Measurements from ENCODE around the gene BICD1. TPM values are rescaled to one million over a fixed set of nuclear protein-coding genes. Genes with fewer than 3 reads are reported as not detected.
A peak's percentile ranks its signal among the peaks of the same experiment; 100 is the strongest.

The BICD1 gene
- total RNA-seq, 1 donor from 2014 or later, result 49.5 TPM

GRCh38 chr12:32260696-32261095, 154.0 kb downstream of the BICD1 start:
- Mint-ChIP-seq H3K4me3 (no peak overlapping the region), H3K4me1 (peaks cover 22% of the 10 kb centered on the region), H3K27me3 (ENCODE audit: low read depth) (no peaks in the 10 kb centered on the region), H3K36me3 (ENCODE audit: low read depth) (peaks cover 12% of the 10 kb centered on the region), H3K27ac (ENCODE audit: unreplicated experiment) (no peak overlapping the region), H3K9me3 (peaks cover 4% of the 10 kb centered on the region)
- no peak for DNase-seq (ENCODE audit: low read depth, low spot score)
- no peak for TF ChIP-seq CTCF (conservative IDR thresholded peaks at IDR 0.05)

- H3K4me3 Mint-ChIP-seq, result no peak overlapping the region
- no peak overlapping the region for H3K27ac Mint-ChIP-seq (ENCODE audit: unreplicated experiment)
- H3K27me3 Mint-ChIP-seq (ENCODE audit: low read depth), result no peaks in the 10 kb centered on the region
- H3K9me3 Mint-ChIP-seq, result peaks cover 4% of the 10 kb centered on the region
- DNase-seq (ENCODE audit: low read depth, low spot score), result no peak
- TF ChIP-seq CTCF (conservative IDR thresholded peaks at IDR 0.05), result peak; percentile 36
- peaks cover 12% of the 10 kb centered on the region for H3K36me3 Mint-ChIP-seq (ENCODE audit: low read depth)
- peaks cover 26% of the 10 kb centered on the region for H3K4me1 Mint-ChIP-seq
Measured at GRCh38 chr12:32261638-32262037, 155.0 kb downstream of the BICD1 start.

- H3K4me1 Mint-ChIP-seq, result peaks cover 34% of the 10 kb centered on the region
- no peak overlapping the region for H3K4me3 Mint-ChIP-seq
- TF ChIP-seq CTCF (conservative IDR thresholded peaks at IDR 0.05), result no peak
- DNase-seq (ENCODE audit: low read depth, low spot score), result no peak
- no peaks in the 10 kb centered on the region for H3K9me3 Mint-ChIP-seq
- H3K27me3 Mint-ChIP-seq (ENCODE audit: low read depth), result no peaks in the 10 kb centered on the region
- peaks cover 4% of the 10 kb centered on the region for H3K36me3 Mint-ChIP-seq (ENCODE audit: low read depth)
- H3K27ac Mint-ChIP-seq (ENCODE audit: unreplicated experiment), result no peak overlapping the region
Measured at GRCh38 chr12:32264961-32265360, 158.3 kb downstream of the BICD1 start.

GRCh38 chr12:32265456-32265855, 158.8 kb downstream of the BICD1 start:
- H3K27me3 Mint-ChIP-seq (ENCODE audit: low read depth), result no peaks in the 10 kb centered on the region
- no peak overlapping the region for H3K4me3 Mint-ChIP-seq

GRCh38 chr12:32265951-32266350, 159.3 kb downstream of the BICD1 start:
- Mint-ChIP-seq H3K4me3 (no peak overlapping the region), H3K4me1 (peaks cover 35% of the 10 kb centered on the region), H3K36me3 (ENCODE audit: low read depth) (no peaks in the 10 kb centered on the region), H3K9me3 (no peaks in the 10 kb centered on the region), H3K27ac (ENCODE audit: unreplicated experiment) (no peak overlapping the region), H3K27me3 (ENCODE audit: low read depth) (no peaks in the 10 kb centered on the region)
- no peak for TF ChIP-seq CTCF (conservative IDR thresholded peaks at IDR 0.05)
- no peak for DNase-seq (ENCODE audit: low read depth, low spot score)

More at GRCh38 chr12:32265456-32265855, 158.8 kb downstream of the BICD1 start:
- peaks cover 34% of the 10 kb centered on the region for H3K4me1 Mint-ChIP-seq
- H3K27ac Mint-ChIP-seq (ENCODE audit: unreplicated experiment), result no peak overlapping the region
- no peak for TF ChIP-seq CTCF (conservative IDR thresholded peaks at IDR 0.05)
- DNase-seq (ENCODE audit: low read depth, low spot score), result no peak
- H3K9me3 Mint-ChIP-seq, result no peaks in the 10 kb centered on the region
- no peaks in the 10 kb centered on the region for H3K36me3 Mint-ChIP-seq (ENCODE audit: low read depth)

GRCh38 chr12:32266756-32267155, 160.1 kb downstream of the BICD1 start:
- Mint-ChIP-seq H3K4me3 (no peak overlapping the region), H3K4me1 (peaks cover 37% of the 10 kb centered on the region), H3K36me3 (ENCODE audit: low read depth) (no peaks in the 10 kb centered on the region), H3K27ac (ENCODE audit: unreplicated experiment) (no peak overlapping the region), H3K9me3 (no peaks in the 10 kb centered on the region), H3K27me3 (ENCODE audit: low read depth) (no peaks in the 10 kb centered on the region)
- no peak for TF ChIP-seq CTCF (conservative IDR thresholded peaks at IDR 0.05)
- no peak for DNase-seq (ENCODE audit: low read depth, low spot score)
